ENCODE measurements around the gene GCC2. TPM values are rescaled to one million over a fixed set of nuclear protein-coding genes. Genes with fewer than 3 reads are reported as not detected.

GCC2 gene
- polyA plus RNA-seq, 1 of the 3 experiments (the other 2 are of a cell fraction), result 4.5 TPM

- CTCF ChIA-PET, result no interaction called here
- TF ChIP-seq USF1 (IDR thresholded peaks at IDR 0.05; ENCODE audit: borderline replicate concordance, low read depth) (no peak), EZH2phosphoT487 (IDR thresholded peaks at IDR 0.05; ENCODE audit: borderline replicate concordance, low read depth) (no peak), ZBTB33 (IDR thresholded peaks at IDR 0.05; ENCODE audit: borderline replicate concordance, low read depth) (no peak), EP300 (IDR thresholded peaks at IDR 0.05; ENCODE audit: borderline replicate concordance in 1 of 2, low read depth in 1 of 2, low read length in 1 of 2) (no peak), TEAD4 (IDR thresholded peaks at IDR 0.05; ENCODE audit: borderline replicate concordance, insufficient read depth) (no peak)
- Histone ChIP-seq H3K79me2 (ENCODE audit: insufficient read depth) (no peaks in the 10 kb centered on the region), H3K4me3 (ENCODE audit: low read depth in 2 of 2, low read length in 1 of 2) (no peak overlapping the region), H3K4me1 (ENCODE audit: control insufficient read depth in 1 of 2, insufficient read depth in 2 of 2, low read depth in 1 of 2, low read length in 1 of 2) (no peaks in the 10 kb centered on the region), H2AFZ (ENCODE audit: low read depth) (no peak overlapping the region), H3F3A (replicated peaks; ENCODE audit: insufficient read depth) (no peaks in the 10 kb centered on the region), H3K4me2 (no peak overlapping the region), H3K27ac (ENCODE audit: low read depth in 2 of 2, low read length in 1 of 2) (no peak overlapping the region), H3K9me3 (no peaks in the 10 kb centered on the region), H3K9ac (no peak overlapping the region), H4K20me1 (ENCODE audit: insufficient read depth) (no peaks in the 10 kb centered on the region), H3K27me3 (ENCODE audit: insufficient read depth) (no peaks in the 10 kb centered on the region), H3K9me2 (no peaks in the 10 kb centered on the region), H3K36me3 (replicated peaks in 1 of 2; ENCODE audit: control insufficient read depth in 1 of 2, insufficient read depth in 2 of 2, low read length in 1 of 2) (no peaks in the 10 kb centered on the region)
- DNase-seq, result no peak
- POLR2A ChIA-PET, result no interaction called here
- 78% methylated on average over 6 of the region's 6 CpGs for WGBS (ENCODE audit: low lambda C conversion rate)
Measured at GRCh38 chr2:108407864-108408729, 40.9 kb upstream of the GCC2 start.

- Histone ChIP-seq H3F3A (replicated peaks; ENCODE audit: insufficient read depth) (peaks cover 7% of the 10 kb centered on the region), H3K9me2 (no peaks in the 10 kb centered on the region), H3K79me2 (ENCODE audit: insufficient read depth) (no peaks in the 10 kb centered on the region), H3K4me2 (no peak overlapping the region), H3K27me3 (ENCODE audit: insufficient read depth) (no peaks in the 10 kb centered on the region), H3K4me3 (ENCODE audit: low read depth in 2 of 2, low read length in 1 of 2) (no peak overlapping the region), H3K36me3 (replicated peaks in 1 of 2; ENCODE audit: control insufficient read depth in 1 of 2, insufficient read depth in 2 of 2, low read length in 1 of 2) (no peaks in the 10 kb centered on the region), H3K9ac (no peak overlapping the region), H3K27ac (ENCODE audit: low read depth in 2 of 2, low read length in 1 of 2) (no peak overlapping the region), H3K4me1 (ENCODE audit: control insufficient read depth in 1 of 2, insufficient read depth in 2 of 2, low read depth in 1 of 2, low read length in 1 of 2) (no peaks in the 10 kb centered on the region), H4K20me1 (ENCODE audit: insufficient read depth) (no peaks in the 10 kb centered on the region), H2AFZ (ENCODE audit: low read depth) (no peak overlapping the region), H3K9me3 (no peaks in the 10 kb centered on the region)
- ChIA-PET CTCF (no interaction called here), POLR2A (no interaction called here)
- no peak for DNase-seq
- TF ChIP-seq SIN3A (IDR thresholded peaks at IDR 0.05; ENCODE audit: borderline replicate concordance, low read depth, low read length) (no peak), USF2 (IDR thresholded peaks at IDR 0.05; ENCODE audit: borderline replicate concordance, low read depth, low read length) (no peak), POLR2AphosphoS5 (IDR thresholded peaks at IDR 0.05; ENCODE audit: low read depth, low read length) (no peak), EZH2phosphoT487 (IDR thresholded peaks at IDR 0.05; ENCODE audit: borderline replicate concordance, low read depth) (no peak), JUND (IDR thresholded peaks at IDR 0.05) (no peak), ELF1 (IDR thresholded peaks at IDR 0.05) (no peak), FOXM1 (IDR thresholded peaks at IDR 0.05; ENCODE audit: low read depth) (no peak), RAD21 (IDR thresholded peaks at IDR 0.05; ENCODE audit: low read length) (no peak), GATA2 (CRISPR knock-in tag; IDR thresholded peaks at IDR 0.05) (no peak), GABPA (IDR thresholded peaks at IDR 0.05; ENCODE audit: low read depth) (no peak), NFIC (IDR thresholded peaks at IDR 0.05; ENCODE audit: borderline replicate concordance) (no peak), EP300 (IDR thresholded peaks at IDR 0.05; ENCODE audit: borderline replicate concordance in 1 of 2, low read depth in 1 of 2, low read length in 1 of 2) (no peak), YY1 (IDR thresholded peaks at IDR 0.05; ENCODE audit: low read depth) (no peak), IRF3 (IDR thresholded peaks at IDR 0.05; ENCODE audit: low read depth, low read length) (no peak), SMC3 (IDR thresholded peaks at IDR 0.05; ENCODE audit: low read depth, low read length) (no peak), USF1 (IDR thresholded peaks at IDR 0.05; ENCODE audit: borderline replicate concordance, low read depth) (no peak), TCF12 (IDR thresholded peaks at IDR 0.05) (no peak), FOSL2 (IDR thresholded peaks at IDR 0.05; ENCODE audit: borderline replicate concordance, low read depth) (no peak), RFX5 (IDR thresholded peaks at IDR 0.05; ENCODE audit: low read length) (no peak)
- 88% methylated on average over 1 of the region's 1 CpG for WGBS (ENCODE audit: low lambda C conversion rate)
Measured at GRCh38 chr2:108409768-108410167, 39.2 kb upstream of the GCC2 start.

Data from SK-N-SH (cell line).